Uterus (tissue), 4 donors: ENCODE results near the gene SIK2. TPM values are rescaled to one million over a fixed set of nuclear protein-coding genes. Genes with fewer than 3 reads are reported as not detected.
"Not testable (repeated sequence)": the region's sequence is repeated elsewhere in the genome, so short reads cannot be mapped to it uniquely, and the experiment has no call there.

Source experiments
- DNase-seq, 2 donors: peaks; one replicate each; pipeline ENCODE4 v3.0.0-alpha.2; 2019 to 2020
- H3K27ac ChIP-seq, 2 donors: fragments of 200-600 bp; sonication (generic); 1 replicate in 1 of 2; 2 replicates in 1 of 2; pipeline ENCODE4 v1.5.1; 2016 to 2018
- H3K27me3 ChIP-seq, 2 donors: fragments of 200-600 bp; sonication (generic); one replicate each; pipeline ENCODE4 v1.5.1; 2018 to 2019; ENCODE audit warnings: control low read depth in 1 of 2
- H3K36me3 ChIP-seq, 2 donors: fragments of 200-600 bp; sonication (generic); one replicate each; pipeline ENCODE4 v1.5.1; 2019; ENCODE audit warnings: control low read depth in 1 of 2
- H3K4me1 ChIP-seq, 2 donors: fragments of 200-600 bp; sonication (generic); one replicate each; pipeline ENCODE4 v1.5.1; 2018 to 2019; ENCODE audit warnings: control low read depth in 1 of 2
- H3K4me3 ChIP-seq, 2 donors: fragments of 200-600 bp; sonication (generic); 1 replicate in 1 of 2; 2 replicates in 1 of 2; pipeline ENCODE4 v1.5.1; 2018 to 2019; ENCODE audit warnings: mild to moderate bottlenecking in 1 of 2
- H3K9me3 ChIP-seq, 2 donors: fragments of 200-600 bp; sonication (generic); one replicate each; pipeline ENCODE4 v1.5.1; 2019; ENCODE audit warnings: control low read depth in 1 of 2
- CTCF ChIP-seq, 4 experiments: fragments of 200-600 bp in 2 of 4; fragments of 450-650 bp in 2 of 4; sonication (generic) in 2 of 4; IDR thresholded peaks; one replicate each; pipeline ENCODE4 v1.5.1; 2016 to 2019; ENCODE audit warnings: antibody characterized with exemption in 4 of 4, mild to moderate bottlenecking in 2 of 4, moderate library complexity in 1 of 4
- POLR2A ChIP-seq, 2 donors: fragments of 450-650 bp; IDR thresholded peaks; one replicate each; pipeline ENCODE4 v1.6.1; 2016; ENCODE audit warnings: antibody characterized with exemption in 2 of 2, mild to moderate bottlenecking in 1 of 2, moderate library complexity in 1 of 2
- intact Hi-C: fragments of 100-400 bp; cut with DNase I; formaldehyde crosslinking; loops from one replicate; pipeline ENCODE4 v1.15.1; 2023; ENCODE audit warnings: low total_unique reads
- total RNA-seq, 4 donors: library from RNA; depleted of rRNA in 3 of 4; stranded (reverse); fragments of >200 nt in 3 of 4; gene quantifications; one replicate each; pipeline versions ENCODE4 v1.1.0 to v1.2.4, GENCODE V29; 2014 to 2023
- donor health status: DM: yes; HTN: yes; CAD: no.

SIK2 gene
- total RNA-seq, 4 donors from 2014 or later, result 11.5 to 27.7 (median 16.7) TPM

DNA sequence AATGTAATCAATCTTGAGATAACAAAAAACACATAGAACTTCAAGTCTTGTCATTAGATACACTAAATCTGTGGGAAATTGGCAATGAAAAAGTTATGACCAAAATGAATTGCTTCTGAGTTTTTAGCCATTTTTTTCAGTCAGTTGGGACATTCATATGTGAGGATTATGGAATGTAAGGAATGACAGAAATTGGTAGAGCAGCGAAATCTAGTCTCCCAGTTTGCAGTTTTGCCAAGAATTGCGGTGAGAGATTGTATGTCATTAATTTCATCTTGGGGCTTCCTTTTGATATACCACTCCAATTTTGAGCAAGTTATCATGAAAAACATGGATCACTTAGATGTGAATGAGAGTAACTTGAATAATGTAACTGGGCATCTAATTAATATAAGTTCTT is 49.9 kb downstream of the SIK2 start:
- H3K27me3 ChIP-seq, result no peaks in the 10 kb centered on the region
- TF ChIP-seq POLR2A (IDR thresholded peaks at IDR 0.05) (no peak), CTCF (IDR thresholded peaks at IDR 0.05) (no peak)
- H3K4me1 ChIP-seq, result no peaks in the 10 kb centered on the region
- intact Hi-C loops, result no loop called here
- no peak overlapping the region for H3K4me3 ChIP-seq
- DNase-seq, result no peak
- no peaks in the 10 kb centered on the region for H3K36me3 ChIP-seq
- no peak overlapping the region for H3K27ac ChIP-seq
- H3K9me3 ChIP-seq, result no peaks in the 10 kb centered on the region

- no peak overlapping the region for H3K27ac ChIP-seq
Measured at GRCh38 chr11:111654601-111655000, 52.4 kb downstream of the SIK2 start.

GRCh38 chr11:111655924-111656323 is 53.7 kb downstream of the SIK2 start:
- Histone ChIP-seq H3K27ac (no peak overlapping the region), H3K4me3 (no peak overlapping the region), H3K4me1 (no peaks in the 10 kb centered on the region), H3K36me3 (no peaks in the 10 kb centered on the region), H3K27me3 (no peaks in the 10 kb centered on the region), H3K9me3 (no peaks in the 10 kb centered on the region)
- no peak for DNase-seq
- TF ChIP-seq POLR2A (IDR thresholded peaks at IDR 0.05), result no peak
- intact Hi-C loops, result no loop called here

More at GRCh38 chr11:111654601-111655000, 52.4 kb downstream of the SIK2 start:
- intact Hi-C loops, result no loop called here
- no peaks in the 10 kb centered on the region for H3K36me3 ChIP-seq
- no peak for DNase-seq
- no peaks in the 10 kb centered on the region for H3K9me3 ChIP-seq
- no peak for TF ChIP-seq POLR2A (IDR thresholded peaks at IDR 0.05)
- TF ChIP-seq CTCF (IDR thresholded peaks at IDR 0.05), result no peak
- H3K4me1 ChIP-seq, result no peaks in the 10 kb centered on the region
- H3K4me3 ChIP-seq, result no peak overlapping the region
- no peaks in the 10 kb centered on the region for H3K27me3 ChIP-seq

- H3K4me3 ChIP-seq, H3K4me1 ChIP-seq, DNase-seq, intact Hi-C loops, H3K27ac ChIP-seq, H3K27me3 ChIP-seq, H3K36me3 ChIP-seq, H3K9me3 ChIP-seq: not testable (repeated sequence)
Measured at GRCh38 chr11:111657905-111658304, 55.7 kb downstream of the SIK2 start.

DNA sequence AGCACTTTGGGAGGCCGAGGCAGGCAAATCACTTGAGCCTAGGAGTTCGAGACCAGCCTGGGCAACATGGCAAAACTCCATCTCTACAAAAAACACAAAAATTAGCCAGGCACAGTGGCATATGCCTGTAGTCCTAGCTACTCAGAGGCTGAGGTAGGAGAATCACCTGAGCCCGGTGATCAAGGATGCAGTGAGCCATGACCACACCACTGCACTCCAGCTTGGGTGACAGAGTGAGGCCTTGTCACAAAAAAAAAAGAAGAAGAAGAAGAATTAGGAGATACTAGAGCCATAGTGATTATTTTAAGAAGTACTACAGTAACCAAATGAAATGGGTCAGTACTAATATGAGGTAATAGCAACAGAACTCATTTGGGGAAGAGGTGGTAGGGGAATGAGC is 56.2 kb downstream of the SIK2 start:
- DNase-seq, H3K27me3 ChIP-seq, H3K4me1 ChIP-seq, H3K36me3 ChIP-seq, intact Hi-C loops, H3K9me3 ChIP-seq, H3K27ac ChIP-seq, H3K4me3 ChIP-seq: not testable (repeated sequence)

DNA sequence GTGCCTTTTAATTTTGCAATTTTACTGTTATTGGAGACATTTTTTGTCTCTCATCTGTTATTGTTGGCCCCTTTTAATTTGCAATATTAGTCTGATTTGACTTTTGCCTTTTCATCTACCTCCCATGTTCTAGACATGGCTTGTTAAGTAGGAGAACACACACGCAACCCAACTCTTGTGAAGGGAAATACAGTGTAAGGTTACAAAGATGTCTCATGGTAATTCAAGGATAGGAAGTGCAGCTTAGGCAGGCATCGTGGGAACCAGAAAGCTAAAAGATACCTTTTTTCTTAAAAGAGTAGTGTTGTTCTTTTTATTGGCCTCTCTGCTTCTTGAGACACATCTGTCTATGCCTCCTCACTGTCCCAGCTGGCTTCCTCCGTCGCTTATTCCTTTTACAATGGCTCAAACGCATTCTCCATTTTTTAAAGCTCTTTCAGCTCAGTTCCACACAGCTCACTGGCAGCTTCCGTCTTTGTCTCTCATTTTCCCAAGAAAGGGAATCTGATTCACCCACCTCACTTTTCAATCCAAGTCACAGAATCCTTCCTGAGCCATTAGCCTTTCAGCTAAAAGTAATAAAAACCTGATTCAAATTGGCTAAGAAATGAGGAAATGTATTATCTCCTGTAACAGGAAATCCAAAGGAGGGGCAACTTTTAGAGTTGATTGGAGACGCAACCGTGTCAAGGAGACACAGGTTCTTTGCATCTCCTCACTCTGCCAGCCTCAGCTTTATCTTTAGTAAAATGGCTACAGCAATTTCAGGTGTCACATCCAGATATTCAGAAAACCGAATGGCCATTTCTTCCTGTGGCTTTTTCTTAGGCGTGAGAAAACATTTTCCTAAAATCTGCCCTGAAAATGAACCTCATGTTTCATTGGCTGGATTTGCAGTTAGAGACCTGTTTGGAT is 57.2 kb downstream of the SIK2 start:
- Histone ChIP-seq H3K4me3 (no peak overlapping the region), H3K27ac (no peak overlapping the region), H3K4me1 (no peaks in the 10 kb centered on the region), H3K27me3 (no peaks in the 10 kb centered on the region), H3K36me3 (no peaks in the 10 kb centered on the region), H3K9me3 (no peaks in the 10 kb centered on the region)
- TF ChIP-seq CTCF (IDR thresholded peaks at IDR 0.05) (no peak), POLR2A (IDR thresholded peaks at IDR 0.05) (no peak)
- DNase-seq, result no peak
- intact Hi-C loops, result no loop called here
